ENCODE measurements around the gene GRIK3. TPM values are rescaled to one million over a fixed set of nuclear protein-coding genes. Genes with fewer than 3 reads are reported as not detected.
A peak's percentile ranks its signal among the peaks of the same experiment; 100 is the strongest.
"Not testable (repeated sequence)": the region's sequence is repeated elsewhere in the genome, so short reads cannot be mapped to it uniquely, and the experiment has no call there.

The GRIK3 gene
- total RNA-seq, 2 experiments from 2014 or later: 16.3 to 55.0 TPM

DNA sequence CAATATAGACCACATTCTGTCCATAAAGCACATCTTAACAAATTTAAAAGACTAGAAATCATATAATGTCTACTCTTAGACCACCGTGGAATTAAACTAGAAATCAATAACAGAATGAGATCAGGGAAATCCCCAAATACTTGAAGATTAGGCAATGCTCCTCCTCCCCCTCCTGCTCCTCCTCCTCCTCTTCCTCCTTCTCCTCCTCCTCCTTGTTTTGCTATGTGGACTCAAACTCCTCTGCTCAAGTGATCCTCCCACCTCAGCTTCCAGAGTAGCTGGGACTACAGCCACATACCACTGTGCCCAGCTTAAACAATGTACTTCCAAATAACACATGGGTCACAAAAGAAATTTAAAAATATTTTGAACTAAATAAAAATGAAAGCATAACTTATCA lies 134.2 kb downstream of the GRIK3 start:
- H3K9me2 ChIP-seq (ENCODE audit: insufficient read depth, low read length): no peaks in the 10 kb centered on the region
- no peak overlapping the region for H3K4me3 ChIP-seq (ENCODE audit: low read depth, low read length, poor library complexity, severe bottlenecking)
- no peak for DNase-seq (ENCODE audit: low spot score)
- BruUV-seq (replicated peaks): no TSS peak
- peaks cover 53% of the 10 kb centered on the region for H3K9me3 ChIP-seq (ENCODE audit: low read length)
- CTCF ChIA-PET (ENCODE audit: unreplicated experiment): no interaction called here
- POLR2A ChIA-PET: interaction anchor here (0.8 kb wide), 1 partner anchor 14 kb away, joined by 3 read pairs; no protein-coding TSS in a partner anchor
- intact Hi-C loops (cut with micrococcal nuclease; ENCODE audit: unreplicated experiment): no loop called here
- TF ChIP-seq EZH2phosphoT487 (IDR thresholded peaks at IDR 0.05; ENCODE audit: borderline replicate concordance, low read depth, low read length) (no peak), CTCF (conservative IDR thresholded peaks at IDR 0.05; ENCODE audit: low read length) (no peak)
- H3K27ac ChIP-seq (ENCODE audit: low read depth, low read length, poor library complexity, severe bottlenecking): no peak overlapping the region
- no peaks in the 10 kb centered on the region for H4K20me1 ChIP-seq (ENCODE audit: insufficient read depth, low read length)
- H3K79me2 ChIP-seq (ENCODE audit: insufficient read depth, low read depth, low read length): peaks cover 9% of the 10 kb centered on the region; the same call in 1 of the 2 replicates
- H3K4me2 ChIP-seq (ENCODE audit: low read length): no peak overlapping the region
- no peak overlapping the region for H2AFZ ChIP-seq (ENCODE audit: low read length)
- peaks cover 27% of the 10 kb centered on the region; the same call in 1 of the 2 replicates for H3K36me3 ChIP-seq (ENCODE audit: insufficient read depth, low read length)
- peaks cover 4% of the 10 kb centered on the region for H3K4me1 ChIP-seq (ENCODE audit: insufficient read depth, low read length, poor library complexity, severe bottlenecking)

GRCh38 chr1:36897813-36898212 lies 136.5 kb downstream of the GRIK3 start:
- CTCF ChIA-PET (ENCODE audit: unreplicated experiment); H3K9me2 ChIP-seq (ENCODE audit: insufficient read depth, low read length); H3K27ac ChIP-seq (ENCODE audit: low read depth, low read length, poor library complexity, severe bottlenecking); H2AFZ ChIP-seq (ENCODE audit: low read length); H3K4me2 ChIP-seq (ENCODE audit: low read length); BruUV-seq (replicated peaks); H3K4me3 ChIP-seq (ENCODE audit: low read depth, low read length, poor library complexity, severe bottlenecking); H4K20me1 ChIP-seq (ENCODE audit: insufficient read depth, low read length); intact Hi-C loops (cut with micrococcal nuclease; ENCODE audit: unreplicated experiment); DNase-seq (ENCODE audit: low spot score): not testable (repeated sequence)
- Histone ChIP-seq H3K36me3 (ENCODE audit: insufficient read depth, low read length) (peaks cover 27% of the 10 kb centered on the region; the same call in 1 of the 2 replicates), H3K79me2 (ENCODE audit: insufficient read depth, low read depth, low read length) (peaks cover 21% of the 10 kb centered on the region; the same call in 1 of the 2 replicates), H3K4me1 (ENCODE audit: insufficient read depth, low read length, poor library complexity, severe bottlenecking) (peaks cover 27% of the 10 kb centered on the region), H3K9me3 (ENCODE audit: low read length) (peaks cover 53% of the 10 kb centered on the region)
- POLR2A ChIA-PET: interaction anchor here (0.7 to 1.3 kb wide), 2 partner anchors 12 to 56 kb away, joined by 3 read pairs; no protein-coding TSS in a partner anchor

- BruUV-seq (replicated peaks): no TSS peak
- 0 out of 2 replicates have a peak overlapping the region, but pooled peaks have one; percentile 41 for H3K4me2 ChIP-seq (ENCODE audit: low read length)
- no peak overlapping the region for H3K4me3 ChIP-seq (ENCODE audit: low read depth, low read length, poor library complexity, severe bottlenecking)
- no peaks in the 10 kb centered on the region for H4K20me1 ChIP-seq (ENCODE audit: insufficient read depth, low read length)
- peaks cover 18% of the 10 kb centered on the region; the same call in 1 of the 2 replicates for H3K36me3 ChIP-seq (ENCODE audit: insufficient read depth, low read length)
- ChIA-PET CTCF (ENCODE audit: unreplicated experiment) (no interaction called here), POLR2A (no interaction called here)
- peaks cover 34% of the 10 kb centered on the region for H3K4me1 ChIP-seq (ENCODE audit: insufficient read depth, low read length, poor library complexity, severe bottlenecking)
- H3K27ac ChIP-seq (ENCODE audit: low read depth, low read length, poor library complexity, severe bottlenecking): no peak overlapping the region
- H2AFZ ChIP-seq (ENCODE audit: low read length): no peak overlapping the region; the same call in 1 of the 2 replicates
- peaks cover 32% of the 10 kb centered on the region for H3K9me3 ChIP-seq (ENCODE audit: low read length)
- 0 out of 2 replicates have a peak, but pooled peaks cover 3% of the 10 kb centered on the region for H3K9me2 ChIP-seq (ENCODE audit: insufficient read depth, low read length)
- peaks cover 22% of the 10 kb centered on the region; the same call in 1 of the 2 replicates for H3K79me2 ChIP-seq (ENCODE audit: insufficient read depth, low read depth, low read length)
- intact Hi-C loops (cut with micrococcal nuclease; ENCODE audit: unreplicated experiment): no loop called here
- TF ChIP-seq EZH2phosphoT487 (IDR thresholded peaks at IDR 0.05; ENCODE audit: borderline replicate concordance, low read depth, low read length): no peak
- TF ChIP-seq CTCF (conservative IDR thresholded peaks at IDR 0.05; ENCODE audit: low read length): no peak
- DNase-seq (ENCODE audit: low spot score): no peak
Observed at GRCh38 chr1:36894824-36895223, 139.5 kb downstream of the GRIK3 start.

All from OCI-LY7 (cell line).